Dedifferentiated amniotic fluid mesenchymal stem cell (primary cell): ENCODE data around the gene NEK2.
"Not testable (repeated sequence)": the region's sequence is repeated elsewhere in the genome, so short reads cannot be mapped to it uniquely, and the experiment has no call there.

Experiments
- DNase-seq: peaks from one replicate; pipeline ENCODE4 v3.0.0-alpha.2; 2016; ENCODE audit errors: extremely low spot score

Gene NEK2

DNA sequence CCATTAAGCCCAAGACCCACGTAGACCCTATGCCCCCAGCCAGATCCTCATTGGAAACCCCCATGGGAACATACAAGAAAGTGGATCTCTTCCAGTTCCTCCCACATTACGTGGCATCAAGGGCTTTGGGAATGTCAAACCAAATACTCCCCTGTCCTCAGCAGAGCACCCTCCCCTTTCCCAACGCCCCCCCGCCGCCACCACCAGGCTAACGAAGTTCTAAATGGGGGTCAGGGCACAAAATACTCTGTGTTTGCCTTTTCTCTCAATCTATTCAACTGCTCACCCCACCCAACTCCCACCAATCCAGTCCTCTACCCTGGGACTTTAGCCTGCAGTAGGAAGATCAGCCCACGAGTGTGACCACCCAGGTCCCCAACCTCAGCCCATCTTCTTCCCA lies 24.5 kb downstream of the NEK2 start:
- DNase-seq, result no peak

DNA sequence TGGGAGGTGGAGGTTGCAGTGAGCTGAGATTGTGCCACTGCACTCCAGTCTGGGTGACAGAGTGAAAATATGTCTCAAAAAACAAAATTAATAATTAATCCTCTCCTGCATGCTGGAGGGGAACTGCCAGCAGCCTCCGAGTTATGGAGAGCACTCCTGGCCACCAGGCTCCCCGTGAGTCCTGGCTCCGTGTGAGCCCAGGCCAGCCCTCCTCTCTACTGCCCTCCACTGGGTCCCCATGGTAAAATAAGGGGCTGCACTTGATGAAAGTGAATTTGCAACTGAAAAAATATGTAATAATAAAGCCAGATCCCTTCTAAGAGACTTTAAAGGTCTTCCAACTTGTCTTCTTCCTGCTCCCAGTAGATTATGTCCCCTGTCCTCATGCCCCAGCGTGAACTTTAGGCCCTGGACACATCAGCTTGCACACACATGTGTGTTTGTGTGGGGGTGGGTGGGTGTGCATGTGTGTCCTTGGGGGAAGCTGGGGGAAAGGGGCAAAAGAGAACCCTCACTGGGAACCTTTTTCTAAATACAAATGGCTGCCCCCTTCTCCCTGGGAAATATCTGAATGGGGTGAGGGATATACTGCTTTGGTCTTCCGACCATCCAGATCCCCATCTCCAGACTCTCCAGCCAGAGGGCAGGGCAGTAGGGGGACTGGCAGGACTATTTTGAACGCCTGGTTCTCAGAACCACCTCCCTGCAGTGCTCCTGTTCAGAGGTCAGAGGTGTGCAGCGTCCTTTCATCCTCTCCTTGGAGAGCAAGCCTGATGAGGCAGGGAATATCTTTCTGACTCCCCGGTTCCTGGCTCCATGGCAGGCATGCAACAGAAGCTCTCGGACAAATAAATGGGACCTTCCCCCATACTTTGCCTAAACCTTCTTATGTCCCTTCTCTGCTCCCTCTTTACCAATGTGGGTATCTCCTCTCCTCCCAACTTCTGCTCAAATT lies 26.2 kb downstream of the NEK2 start:
- no peak for DNase-seq

DNA sequence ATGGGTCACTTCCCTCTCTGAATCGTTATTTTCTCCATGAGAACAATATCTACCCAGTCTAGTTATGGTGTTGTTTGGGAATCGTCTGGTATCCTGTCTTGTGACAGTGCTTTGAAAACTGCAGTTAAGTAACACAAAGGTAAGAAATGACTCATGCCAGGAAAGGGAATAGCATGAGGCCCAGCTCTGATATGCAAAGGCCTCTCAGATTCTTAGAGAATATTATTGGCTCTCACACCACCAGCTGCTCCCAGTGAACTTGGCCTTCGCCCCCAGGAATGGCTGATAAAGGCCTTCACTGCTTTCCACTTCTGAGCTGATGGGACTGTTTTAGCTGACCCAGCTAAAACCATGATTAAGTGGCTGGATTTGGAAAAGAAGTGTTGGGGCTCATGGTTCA lies 27.1 kb downstream of the NEK2 start:
- no peak for DNase-seq

DNA sequence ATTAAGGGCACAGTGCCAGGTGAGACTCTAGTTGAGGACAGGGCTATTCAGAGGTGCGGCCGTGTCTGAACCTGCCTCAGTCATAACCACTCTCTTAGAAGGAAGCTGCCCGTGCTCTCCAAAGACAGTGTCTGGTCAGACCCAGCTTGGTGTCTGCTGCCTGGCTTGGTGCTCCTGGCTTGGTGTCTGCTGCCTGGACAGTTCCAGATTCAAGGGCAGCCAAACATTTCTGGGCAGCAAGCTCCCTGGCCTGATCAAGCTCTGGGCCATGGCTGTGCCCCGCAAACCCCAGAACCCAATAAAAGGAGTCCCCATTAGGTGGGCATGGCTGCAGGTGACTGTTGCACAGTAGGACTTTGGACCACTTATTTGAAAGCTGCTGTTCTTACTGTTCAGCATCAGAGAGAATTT lies 27.7 kb downstream of the NEK2 start:
- no peak for DNase-seq

DNA sequence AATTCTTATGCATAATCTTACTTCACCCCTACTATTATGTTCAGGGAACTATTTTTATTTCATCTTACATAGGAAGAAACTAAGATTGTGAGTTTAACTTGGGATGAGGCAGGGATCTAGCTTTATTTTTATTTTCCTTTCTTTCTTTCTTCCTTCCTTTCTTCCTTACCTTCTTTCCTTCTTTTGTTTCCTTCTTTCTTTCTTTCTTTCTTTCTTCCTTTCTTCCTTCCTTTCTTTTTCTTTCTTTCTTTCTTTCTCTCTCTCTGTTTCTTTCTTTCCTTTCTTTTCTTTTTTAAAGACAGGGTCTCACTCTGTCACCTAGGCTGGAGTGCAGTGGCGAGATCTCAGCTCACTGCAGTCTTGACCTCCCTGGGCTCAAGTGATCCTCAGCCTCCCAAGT lies 28.9 kb downstream of the NEK2 start:
- no peak for DNase-seq

DNA sequence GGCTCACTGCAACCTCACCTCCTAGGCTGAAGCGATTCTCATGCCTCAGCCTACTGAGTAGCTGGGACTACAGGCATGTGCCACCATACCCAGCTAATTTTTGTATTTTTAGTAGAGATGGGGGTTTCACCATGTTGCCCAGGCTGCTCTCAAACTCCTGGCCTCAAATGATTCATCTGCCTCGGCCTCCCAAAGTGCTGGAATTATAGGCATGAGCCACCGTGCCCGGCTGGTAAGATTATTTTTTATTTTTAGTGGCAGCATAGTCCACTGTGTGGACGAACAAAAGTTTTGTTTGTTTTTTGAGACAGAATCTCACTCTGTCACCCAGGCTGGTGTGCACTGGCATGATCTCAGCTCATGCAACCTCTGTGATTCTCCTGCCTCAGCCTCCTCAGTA lies 29.8 kb downstream of the NEK2 start:
- DNase-seq, result not testable (repeated sequence)

DNA sequence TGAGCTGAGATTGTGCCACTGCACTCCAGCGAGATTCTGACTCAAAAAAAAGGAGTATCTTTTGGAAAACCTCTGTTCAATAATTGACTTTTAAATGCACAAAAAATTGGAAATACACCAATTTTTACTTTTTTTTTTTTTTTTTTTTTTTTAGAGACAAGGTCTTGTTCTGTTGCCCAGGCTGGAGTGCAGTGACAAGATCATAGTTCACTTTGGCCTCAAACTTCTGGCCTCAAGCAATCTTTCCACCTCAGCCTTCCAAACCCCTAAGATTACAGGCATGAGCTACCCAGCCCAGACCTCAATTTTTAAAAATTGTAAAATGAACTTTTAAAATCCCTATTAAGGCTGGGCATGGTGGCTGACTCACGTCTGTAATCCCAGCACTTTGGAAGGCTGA lies 30.8 kb downstream of the NEK2 start:
- DNase-seq, result no peak

DNA sequence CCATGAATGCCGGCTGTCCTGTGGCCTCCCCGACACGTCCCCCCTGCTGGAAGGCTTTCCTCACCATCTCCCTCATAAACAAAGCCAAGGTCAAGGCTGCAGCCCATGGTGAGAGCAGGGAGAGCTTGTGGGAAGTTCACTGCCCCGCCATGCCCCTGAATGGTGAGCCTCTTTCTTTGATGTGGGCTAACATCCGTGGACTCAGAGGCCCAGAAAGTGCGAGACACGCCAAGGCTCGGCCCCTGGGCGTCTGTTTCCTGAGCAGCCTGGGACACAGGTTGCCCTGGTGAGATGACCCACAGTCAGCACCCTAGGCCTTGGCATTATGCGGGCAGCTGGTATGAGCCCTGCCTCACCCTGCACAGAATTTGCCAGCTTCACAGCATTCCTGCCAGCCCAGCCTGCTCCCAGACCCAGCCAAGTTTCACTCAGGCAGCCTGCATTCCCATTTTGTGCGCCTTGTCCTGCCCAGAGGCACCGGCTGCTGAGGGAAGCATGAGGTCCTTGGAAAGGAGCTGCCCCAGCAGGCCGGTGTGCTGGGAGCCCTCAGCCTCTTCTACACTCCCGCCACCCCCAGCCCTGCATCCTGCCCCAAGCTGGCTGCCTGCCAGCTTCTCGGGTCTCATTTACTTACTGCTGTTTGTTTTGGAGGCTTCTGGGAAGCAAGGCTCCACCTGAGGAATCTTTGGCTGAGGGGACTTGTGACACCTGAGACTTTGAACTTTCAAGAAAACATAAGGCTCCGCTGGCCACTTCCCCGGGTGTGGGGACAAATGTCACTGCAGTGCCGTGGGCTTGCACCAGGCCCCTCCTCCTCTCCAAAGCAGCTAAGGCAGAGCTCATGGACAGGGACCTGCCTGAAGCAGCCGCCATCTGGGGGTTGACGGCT lies 31.9 kb downstream of the NEK2 start:
- DNase-seq, result no peak

DNA sequence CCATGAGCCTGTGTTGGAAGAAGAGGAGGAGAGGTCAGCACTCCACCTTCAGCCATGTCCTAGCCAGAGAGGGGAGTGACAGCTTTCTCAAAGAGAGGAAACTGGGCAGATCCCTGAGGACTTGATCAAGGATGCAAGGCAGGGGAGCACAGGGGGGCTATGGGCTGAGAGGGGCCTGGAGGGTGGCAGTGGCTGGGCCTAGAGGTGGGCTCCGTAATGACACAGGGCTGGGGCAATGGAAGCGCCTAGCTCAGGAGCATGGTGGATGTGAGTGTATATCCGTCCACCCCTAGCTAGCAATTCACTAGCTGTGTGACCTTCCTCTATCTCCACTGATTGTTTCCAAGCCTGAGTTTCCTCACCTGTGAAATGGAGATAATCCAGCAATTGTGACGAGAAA lies 32.6 kb downstream of the NEK2 start:
- DNase-seq, result no peak

DNA sequence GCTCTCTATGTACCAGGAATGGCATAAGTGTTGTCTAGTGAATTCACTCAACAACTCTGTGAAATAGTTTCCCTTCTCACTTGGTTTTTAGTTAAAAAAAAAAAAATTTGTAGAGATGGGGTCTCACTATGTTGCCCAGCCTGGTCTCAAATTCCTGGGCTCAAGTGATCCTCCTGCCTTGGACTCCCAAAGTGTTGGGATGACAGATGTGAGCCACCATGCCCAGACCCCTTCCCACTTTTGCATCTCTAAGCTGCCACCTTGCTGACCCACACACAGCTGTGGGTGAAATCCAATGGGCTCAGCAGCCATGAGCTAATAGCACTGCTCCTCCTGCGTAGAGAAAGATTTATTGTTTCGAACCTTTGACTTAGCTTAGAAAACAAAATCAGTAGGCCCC lies 33.5 kb downstream of the NEK2 start:
- no peak for DNase-seq

DNA sequence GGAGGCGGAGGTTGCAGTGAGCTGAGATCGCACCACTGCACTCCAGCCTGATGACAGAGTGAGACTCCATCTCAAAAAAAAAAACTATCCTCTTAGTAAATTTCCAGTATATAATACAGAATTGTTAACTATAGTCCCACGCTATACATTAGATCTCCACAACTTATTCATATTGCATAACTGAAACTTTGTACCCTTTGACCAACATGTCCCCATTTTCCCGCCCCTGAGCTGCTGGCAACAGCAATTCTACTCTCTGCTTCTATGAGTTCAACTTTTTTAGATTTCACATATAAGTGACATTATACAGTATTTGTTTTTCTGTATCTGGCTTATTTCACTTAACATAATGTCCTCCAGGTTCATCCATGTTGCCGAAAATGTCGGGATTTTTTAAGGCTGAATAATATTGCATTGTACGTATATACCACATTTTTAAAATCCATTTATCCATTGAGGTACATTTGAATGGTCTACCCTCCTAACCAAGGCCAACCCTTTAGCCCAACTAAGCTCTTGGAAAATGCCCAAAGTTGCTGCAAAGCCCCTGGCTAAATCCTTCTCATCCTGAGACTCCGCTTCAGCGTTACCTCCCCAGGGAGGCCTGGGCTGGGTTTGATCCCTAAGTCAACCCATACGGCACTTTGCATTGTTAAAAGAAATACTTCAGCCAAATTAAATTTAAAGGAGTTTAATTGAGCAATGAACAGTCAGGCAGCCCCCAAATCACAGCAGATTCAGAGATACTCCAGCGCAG lies 34.2 kb downstream of the NEK2 start:
- no peak for DNase-seq

DNA sequence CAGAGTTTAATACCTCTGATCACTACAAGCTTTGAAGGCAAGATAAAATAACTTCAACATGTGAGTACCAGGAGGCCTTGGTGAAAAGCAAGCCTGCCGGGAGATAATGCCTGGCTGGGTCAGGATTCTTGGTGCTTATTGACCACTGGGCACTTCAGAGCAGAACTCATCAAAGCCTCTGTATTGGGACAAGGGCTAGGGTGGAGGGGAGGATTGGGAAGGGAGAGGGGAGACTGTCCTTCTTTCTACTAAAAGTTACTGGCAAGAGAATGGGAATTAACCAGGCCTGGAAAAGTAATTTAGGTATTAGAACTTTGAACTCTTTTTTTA lies 35.2 kb downstream of the NEK2 start:
- DNase-seq, result no peak

DNA sequence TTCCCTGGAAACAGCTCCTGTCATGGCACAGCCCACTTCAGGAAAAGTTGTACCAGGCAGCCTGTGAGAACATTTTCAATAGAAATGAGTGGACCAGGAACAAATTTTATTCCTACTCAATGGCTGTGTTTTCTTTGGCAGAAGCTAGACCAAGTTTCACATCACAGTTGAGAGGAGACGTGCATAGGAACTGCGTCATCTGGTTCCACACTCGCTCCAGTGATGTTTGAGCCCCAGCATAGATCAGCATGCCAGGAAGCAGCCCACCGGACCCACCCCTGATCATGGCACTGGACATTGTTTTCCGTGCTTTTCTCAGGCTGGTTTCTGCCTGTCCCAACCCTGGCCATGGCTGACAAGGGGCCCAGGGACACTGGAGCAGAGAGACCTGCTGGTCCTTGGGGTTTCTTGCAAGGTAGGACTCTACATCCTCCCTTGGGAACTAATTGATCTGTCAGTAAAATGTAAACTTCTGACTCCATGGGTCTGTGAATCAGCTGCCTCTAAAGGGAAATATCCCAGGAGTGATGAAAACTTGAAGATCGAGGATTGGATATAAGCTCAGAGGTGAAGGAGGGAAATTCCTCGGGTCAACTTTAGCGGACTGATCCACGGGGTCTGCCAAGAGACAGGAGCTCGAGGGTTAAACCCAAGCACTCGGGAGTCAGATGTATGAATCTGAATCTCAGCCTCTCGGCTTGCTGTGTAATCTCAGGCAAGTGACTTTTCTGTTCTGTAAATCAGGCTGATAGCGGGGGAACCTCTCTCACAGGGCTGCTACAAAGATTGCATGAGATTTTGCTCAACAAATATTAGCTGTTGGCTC lies 35.7 kb downstream of the NEK2 start:
- DNase-seq, result peak; percentile 92

DNA sequence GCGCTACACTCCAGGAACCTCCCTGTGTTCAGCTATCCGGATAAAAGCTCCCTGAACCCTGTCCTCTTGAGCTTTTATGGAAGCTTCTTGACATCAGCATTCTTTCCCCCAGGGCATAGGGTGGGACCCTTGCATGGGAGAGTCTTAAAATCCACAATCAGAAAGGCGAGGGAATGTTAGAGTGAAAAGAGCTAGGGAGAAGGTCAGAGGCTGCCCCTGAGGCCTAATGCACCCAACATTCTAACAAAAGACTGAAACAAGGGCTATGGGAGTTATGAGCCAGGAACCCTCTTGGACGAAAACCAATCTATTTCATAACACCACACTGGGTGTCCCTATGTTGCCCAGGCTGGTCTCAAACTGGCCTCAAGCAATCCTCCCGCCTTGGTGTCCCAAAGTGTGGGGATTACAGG lies 36.7 kb downstream of the NEK2 start:
- no peak for DNase-seq

DNA sequence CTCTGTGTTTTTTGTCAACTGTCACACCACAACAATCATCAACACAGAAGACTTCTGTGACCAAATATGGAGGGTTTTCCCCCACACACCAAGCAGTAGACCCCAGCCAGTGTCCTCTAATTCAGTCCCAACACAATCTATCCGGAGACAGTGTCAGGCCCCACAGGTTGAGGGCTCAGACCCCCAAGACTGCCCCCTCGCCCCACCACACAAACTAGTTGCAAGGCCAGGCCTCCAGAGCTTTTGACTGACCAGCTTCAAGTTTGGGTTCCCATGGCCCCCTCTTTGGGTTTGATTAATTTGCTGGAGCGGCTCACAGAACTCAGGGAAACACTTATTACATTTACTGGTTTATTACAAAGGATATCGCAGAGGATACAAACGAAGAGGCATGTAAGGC lies 37.2 kb downstream of the NEK2 start:
- DNase-seq, result no peak

DNA sequence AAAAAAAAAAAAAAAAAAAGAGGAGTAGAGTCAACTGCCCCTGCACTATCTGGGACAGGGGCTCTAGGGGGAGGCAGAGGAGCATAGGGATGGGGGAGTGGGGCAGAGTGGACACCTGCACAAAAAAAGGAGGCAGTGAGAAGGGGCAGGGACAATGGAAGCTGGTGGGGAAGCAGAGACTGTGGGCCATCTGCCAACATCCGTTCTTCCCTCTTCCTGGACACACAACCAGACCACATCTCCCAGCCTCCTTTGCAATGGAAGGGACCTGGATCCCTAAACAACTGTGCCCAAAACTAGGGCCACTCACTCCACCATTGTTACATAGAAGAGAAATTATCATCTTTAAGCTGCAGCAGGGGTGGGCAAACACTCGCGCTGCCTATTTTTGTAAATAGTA lies 38.4 kb downstream of the NEK2 start:
- DNase-seq, result no peak

DNA sequence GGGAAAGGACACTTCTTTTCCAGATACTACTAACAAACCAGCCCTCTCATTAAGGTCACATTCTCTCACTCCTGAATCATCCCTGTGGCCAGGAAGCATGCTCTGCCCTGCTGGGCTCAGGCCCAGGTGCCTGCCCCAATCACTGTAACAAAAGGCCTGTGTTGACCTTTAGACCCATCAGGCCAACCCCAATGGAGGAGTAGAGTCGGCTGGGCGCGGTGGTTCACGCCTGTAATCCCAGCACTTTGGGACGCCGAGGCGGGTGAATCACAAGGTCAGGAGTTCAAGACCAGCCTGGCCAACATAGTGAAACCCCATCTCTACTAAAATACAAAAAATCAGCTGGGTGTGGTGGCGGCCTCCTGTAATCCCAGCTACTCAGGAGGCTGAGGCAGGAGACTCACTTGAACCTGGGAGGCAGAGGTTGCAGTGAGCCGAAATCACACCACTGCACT lies 38.8 kb downstream of the NEK2 start:
- not testable (repeated sequence) for DNase-seq

DNA sequence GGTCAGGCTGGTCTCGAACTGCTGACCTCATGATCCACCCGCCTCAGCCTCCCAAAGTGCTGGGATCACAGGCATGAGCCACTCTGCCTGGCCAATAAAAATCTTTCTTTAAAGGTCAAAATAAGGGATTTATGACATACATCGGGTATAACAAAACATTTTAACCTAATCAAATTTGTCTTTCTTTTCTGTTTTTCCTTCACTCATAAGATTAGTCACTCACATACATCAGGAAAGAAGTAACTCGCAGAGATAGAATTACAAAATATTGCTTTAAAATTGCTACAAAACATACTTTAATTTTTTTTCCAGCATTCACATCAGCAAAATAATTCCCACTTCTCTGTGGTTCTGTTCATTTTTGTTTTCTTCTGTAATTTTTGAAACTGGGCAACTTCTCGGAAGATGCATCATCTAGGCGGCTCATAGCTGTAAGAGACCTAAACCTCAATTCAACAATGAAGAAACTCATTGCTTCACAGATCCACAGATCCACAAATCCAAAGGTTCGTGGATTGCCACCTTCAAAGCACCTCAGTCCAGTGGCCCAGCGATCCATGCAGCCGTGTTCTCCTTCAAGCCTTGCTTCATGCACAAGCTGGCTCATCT lies 39.7 kb downstream of the NEK2 start:
- DNase-seq, result no peak

DNA sequence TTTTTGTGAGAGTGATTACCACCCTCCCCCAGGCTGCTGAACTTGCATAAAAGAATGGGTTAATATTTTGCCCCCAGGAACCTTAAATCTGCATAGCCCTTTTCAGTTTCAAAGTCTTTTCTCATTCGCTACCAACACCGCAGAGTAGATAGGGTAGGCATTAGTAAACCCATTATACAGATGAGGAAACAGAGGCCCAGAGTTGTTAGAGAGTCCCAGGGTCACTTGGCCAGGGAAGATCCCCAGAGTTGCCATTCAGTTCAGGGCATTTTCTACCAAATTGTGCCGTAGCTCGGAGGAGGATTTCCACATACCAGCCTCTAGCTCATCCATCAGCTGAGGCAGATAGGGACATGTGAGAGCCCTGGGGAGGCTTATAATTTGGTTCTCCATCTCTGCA lies 40.5 kb downstream of the NEK2 start:
- DNase-seq, result no peak

DNA sequence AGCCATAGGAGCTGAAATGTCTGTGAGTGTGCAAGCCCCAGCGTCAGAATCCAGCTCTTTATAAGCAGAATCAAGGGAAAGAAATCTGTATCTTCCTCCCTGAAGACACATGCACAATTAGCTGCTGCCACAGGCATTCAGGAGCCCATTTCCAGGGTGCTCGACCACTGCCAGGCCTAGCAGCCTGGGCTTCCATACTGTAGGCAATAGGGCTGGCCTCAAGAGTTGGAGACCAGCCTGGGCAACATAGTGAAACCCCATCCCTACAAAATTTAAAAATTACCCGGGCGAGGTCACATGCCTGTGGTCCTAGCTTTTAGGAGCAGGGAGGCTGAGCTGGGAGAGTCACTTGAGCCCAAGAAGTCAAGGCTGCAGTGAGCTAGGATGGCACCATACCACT lies 41.0 kb downstream of the NEK2 start:
- DNase-seq, result no peak

DNA sequence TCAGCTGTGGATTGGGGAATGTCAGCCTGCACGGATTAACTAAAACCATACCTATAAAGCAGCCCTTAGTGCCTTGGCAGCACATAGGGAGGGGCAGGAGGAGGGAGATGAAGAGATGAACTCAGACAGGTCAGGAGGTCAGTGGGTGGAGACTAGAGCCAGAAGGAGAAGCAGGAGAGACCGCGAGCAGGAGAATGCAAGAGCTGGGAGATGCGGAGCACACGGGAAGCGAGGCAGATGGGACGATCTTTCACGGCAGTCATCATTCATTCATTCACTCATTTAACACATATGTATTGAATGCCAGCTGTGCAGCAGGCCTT lies 41.9 kb downstream of the NEK2 start:
- no peak for DNase-seq
